ENCODE results near the gene TOP3B. TPM values are rescaled to one million over a fixed set of nuclear protein-coding genes. Genes with fewer than 3 reads are reported as not detected.

The TOP3B gene
- total and polyA plus RNA-seq, 9 of the 15 experiments (the other 6 are each of a cell fraction or from before 2014, with no cell fraction given) = 3.0 to 188 (median 112) TPM

GRCh38 chr22:21952586-21953571, 29.7 kb downstream of the TOP3B start, which contains the start of gene PPM1F (continued):
- TF ChIP-seq HDAC6 (IDR thresholded peaks at IDR 0.05; ENCODE audit: low read depth, low read length) (peak; percentile 14; the same call in 1 of the 2 replicates), NKRF (IDR thresholded peaks at IDR 0.05; ENCODE audit: borderline replicate concordance) (no peak), POLR2H (tag; IDR thresholded peaks at IDR 0.05; ENCODE audit: low read depth) (no peak), ZNF57 (CRISPR knock-in tag; IDR thresholded peaks at IDR 0.05) (no peak), EZH2 (IDR thresholded peaks at IDR 0.05; ENCODE audit: borderline replicate concordance, low read depth, low read length) (peak; percentile 91; the same call in 1 of the 2 replicates), ETV5 (CRISPR knock-in tag; IDR thresholded peaks at IDR 0.05; ENCODE audit: low read depth) (no peak), CEBPG (CRISPR knock-in tag; IDR thresholded peaks at IDR 0.05) (no peak), CEBPG (tag; conservative IDR thresholded peaks at IDR 0.05 in 1 of 2, IDR thresholded peaks at IDR 0.05 in 1 of 2) (no peak), POLR2G (IDR thresholded peaks at IDR 0.05; ENCODE audit: low read depth, low read length) (no peak), CTCF (IDR thresholded peaks at IDR 0.05 in 2 of 3, conservative IDR thresholded peaks at IDR 0.05 in 1 of 3; ENCODE audit: insufficient read depth in 2 of 3, low read depth in 1 of 3, low read length in 3 of 3) (peak; percentile 99 to 100 (median 100)), POU5F1 (IDR thresholded peaks at IDR 0.05; ENCODE audit: borderline replicate concordance, low read depth, low read length, partially characterized antibody) (peak; percentile 90), SRSF3 (IDR thresholded peaks at IDR 0.05; ENCODE audit: insufficient read depth, low read length) (no peak)
